Measurements from ENCODE around the gene PCDHA2.

DNA sequence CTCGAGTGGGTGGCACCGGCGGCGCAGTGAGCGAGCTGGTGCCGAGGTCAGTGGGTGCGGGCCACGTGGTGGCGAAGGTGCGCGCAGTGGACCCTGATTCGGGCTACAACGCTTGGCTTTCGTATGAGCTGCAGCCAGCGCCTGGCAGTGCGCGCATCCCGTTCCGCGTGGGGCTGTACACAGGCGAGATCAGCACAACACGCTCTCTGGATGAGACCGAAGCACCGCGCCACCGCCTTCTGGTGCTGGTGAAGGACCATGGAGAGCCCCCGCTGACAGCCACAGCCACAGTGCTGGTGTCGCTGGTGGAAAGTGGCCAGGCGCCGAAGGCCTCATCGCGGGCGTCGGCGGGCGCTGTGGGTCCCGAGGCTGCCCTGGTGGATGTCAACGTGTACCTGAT is 28.8 kb downstream of the PCDHA2 start:
- TF ChIP-seq, protein P1, sequence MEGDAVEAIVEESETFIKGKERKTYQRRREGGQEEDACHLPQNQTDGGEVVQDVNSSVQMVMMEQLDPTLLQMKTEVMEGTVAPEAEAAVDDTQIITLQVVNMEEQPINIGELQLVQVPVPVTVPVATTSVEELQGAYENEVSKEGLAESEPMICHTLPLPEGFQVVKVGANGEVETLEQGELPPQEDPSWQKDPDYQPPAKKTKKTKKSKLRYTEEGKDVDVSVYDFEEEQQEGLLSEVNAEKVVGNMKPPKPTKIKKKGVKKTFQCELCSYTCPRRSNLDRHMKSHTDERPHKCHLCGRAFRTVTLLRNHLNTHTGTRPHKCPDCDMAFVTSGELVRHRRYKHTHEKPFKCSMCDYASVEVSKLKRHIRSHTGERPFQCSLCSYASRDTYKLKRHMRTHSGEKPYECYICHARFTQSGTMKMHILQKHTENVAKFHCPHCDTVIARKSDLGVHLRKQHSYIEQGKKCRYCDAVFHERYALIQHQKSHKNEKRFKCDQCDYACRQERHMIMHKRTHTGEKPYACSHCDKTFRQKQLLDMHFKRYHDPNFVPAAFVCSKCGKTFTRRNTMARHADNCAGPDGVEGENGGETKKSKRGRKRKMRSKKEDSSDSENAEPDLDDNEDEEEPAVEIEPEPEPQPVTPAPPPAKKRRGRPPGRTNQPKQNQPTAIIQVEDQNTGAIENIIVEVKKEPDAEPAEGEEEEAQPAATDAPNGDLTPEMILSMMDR (IDR thresholded peaks at IDR 0.05), result no peak
- TF ChIP-seq POLR2A (IDR thresholded peaks at IDR 0.05), result no peak
